ENCODE results near the gene IER5. TPM values are rescaled to one million over a fixed set of nuclear protein-coding genes. Genes with fewer than 3 reads are reported as not detected.

Gene IER5
- total RNA-seq, 2 experiments from 2014 or later, result 33.5 to 34.4 TPM

GRCh38 chr1:181121498-181121897, 33.0 kb downstream of the IER5 start:
- intact Hi-C loops (cut with micrococcal nuclease), result no loop called here
- Mint-ChIP-seq H3K36me3 (ENCODE audit: low read depth) (no peaks in the 10 kb centered on the region), H3K9me3 (no peaks in the 10 kb centered on the region), H3K27me3 (ENCODE audit: low read depth) (no peaks in the 10 kb centered on the region), H3K4me1 (ENCODE audit: low read depth) (peaks cover 6% of the 10 kb centered on the region), H3K4me3 (no peak overlapping the region), H3K27ac (no peak overlapping the region)
- DNase-seq, result no peak
- CTCF ChIA-PET, result interaction anchor here (0.6 kb wide), 1 partner anchor 536 kb away, joined by 3 read pairs; no protein-coding TSS in a partner anchor

GRCh38 chr1:181122222-181122621, 33.7 kb downstream of the IER5 start:
- intact Hi-C loops (cut with micrococcal nuclease), result no loop called here
- no peak for DNase-seq
- Mint-ChIP-seq H3K27me3 (ENCODE audit: low read depth) (no peaks in the 10 kb centered on the region), H3K9me3 (no peaks in the 10 kb centered on the region), H3K4me1 (ENCODE audit: low read depth) (peaks cover 6% of the 10 kb centered on the region), H3K4me3 (no peak overlapping the region), H3K36me3 (ENCODE audit: low read depth) (no peaks in the 10 kb centered on the region), H3K27ac (no peak overlapping the region)
- CTCF ChIA-PET, result interaction anchor here (1.2 kb wide), 1 partner anchor 20 kb away, joined by 3 read pairs; no protein-coding TSS in a partner anchor

GRCh38 chr1:181123173-181123572, 34.7 kb downstream of the IER5 start:
- Mint-ChIP-seq H3K9me3 (no peaks in the 10 kb centered on the region), H3K4me1 (ENCODE audit: low read depth) (peaks cover 10% of the 10 kb centered on the region), H3K27ac (no peak overlapping the region), H3K36me3 (ENCODE audit: low read depth) (no peaks in the 10 kb centered on the region), H3K4me3 (no peak overlapping the region), H3K27me3 (ENCODE audit: low read depth) (no peaks in the 10 kb centered on the region)
- no peak for DNase-seq
- CTCF ChIA-PET, result interaction anchor here (0.6 to 1.2 kb wide), 2 partner anchors 19 to 104 kb away, joined by 3 to 7 read pairs; no protein-coding TSS in a partner anchor
- intact Hi-C loops (cut with micrococcal nuclease), result no loop called here

GRCh38 chr1:181124291-181124751, 35.8 kb downstream of the IER5 start:
- no peak overlapping the region for H3K27ac Mint-ChIP-seq
- no peak for DNase-seq
- H3K27me3 Mint-ChIP-seq (ENCODE audit: low read depth), result no peaks in the 10 kb centered on the region
- intact Hi-C loops (cut with micrococcal nuclease), result no loop called here
- no peak overlapping the region for H3K4me3 Mint-ChIP-seq
- CTCF ChIA-PET, result no interaction called here
- no peaks in the 10 kb centered on the region for H3K36me3 Mint-ChIP-seq (ENCODE audit: low read depth)
- H3K9me3 Mint-ChIP-seq, result no peaks in the 10 kb centered on the region
- peaks cover 14% of the 10 kb centered on the region for H3K4me1 Mint-ChIP-seq (ENCODE audit: low read depth)

GRCh38 chr1:181126289-181126688, 37.8 kb downstream of the IER5 start:
- intact Hi-C loops (cut with micrococcal nuclease), result no loop called here
- H3K4me3 Mint-ChIP-seq, result no peak overlapping the region
- CTCF ChIA-PET, result interaction anchor here (4.3 kb wide), 1 partner anchor 16 kb away, joined by 24 read pairs; no protein-coding TSS in a partner anchor
- H3K4me1 Mint-ChIP-seq (ENCODE audit: low read depth), result peaks cover 19% of the 10 kb centered on the region
- no peaks in the 10 kb centered on the region for H3K36me3 Mint-ChIP-seq (ENCODE audit: low read depth)
- no peak overlapping the region for H3K27ac Mint-ChIP-seq
- H3K9me3 Mint-ChIP-seq, result no peaks in the 10 kb centered on the region
- peaks cover 6% of the 10 kb centered on the region for H3K27me3 Mint-ChIP-seq (ENCODE audit: low read depth)
- DNase-seq, result no peak

- intact Hi-C loops (cut with micrococcal nuclease), result no loop called here
- H3K9me3 Mint-ChIP-seq, result no peaks in the 10 kb centered on the region
- no peak for DNase-seq
- no peak overlapping the region for H3K27ac Mint-ChIP-seq
- no peak overlapping the region for H3K4me3 Mint-ChIP-seq
- H3K4me1 Mint-ChIP-seq (ENCODE audit: low read depth), result peaks cover 22% of the 10 kb centered on the region
- H3K36me3 Mint-ChIP-seq (ENCODE audit: low read depth), result no peaks in the 10 kb centered on the region
- CTCF ChIA-PET, result interaction anchor here (0.6 to 4.3 kb wide), 3 partner anchors 16 to 437 kb away, joined by 3 to 24 read pairs (median 7); no protein-coding TSS in a partner anchor
- H3K27me3 Mint-ChIP-seq (ENCODE audit: low read depth), result peaks cover 6% of the 10 kb centered on the region
These were observed 38.5 kb downstream of the IER5 start for GRCh38 chr1:181126871-181127587.

GRCh38 chr1:181127898-181128453, 39.5 kb downstream of the IER5 start:
- Mint-ChIP-seq H3K36me3 (ENCODE audit: low read depth) (no peaks in the 10 kb centered on the region), H3K9me3 (no peaks in the 10 kb centered on the region), H3K4me1 (ENCODE audit: low read depth) (peaks cover 22% of the 10 kb centered on the region), H3K27ac (no peak overlapping the region), H3K27me3 (ENCODE audit: low read depth) (peaks cover 6% of the 10 kb centered on the region), H3K4me3 (no peak overlapping the region)
- intact Hi-C loops (cut with micrococcal nuclease), result no loop called here
- CTCF ChIA-PET, result interaction anchor here (0.9 to 4.3 kb wide), 3 partner anchors 9 to 87 kb away, joined by 3 to 24 read pairs (median 5); no protein-coding TSS in a partner anchor
- DNase-seq, result no peak

GRCh38 chr1:181128592-181129497, 40.3 kb downstream of the IER5 start:
- Mint-ChIP-seq H3K36me3 (ENCODE audit: low read depth) (no peaks in the 10 kb centered on the region), H3K9me3 (no peaks in the 10 kb centered on the region), H3K27me3 (ENCODE audit: low read depth) (peaks cover 6% of the 10 kb centered on the region), H3K4me3 (no peak overlapping the region), H3K27ac (no peak overlapping the region), H3K4me1 (ENCODE audit: low read depth) (peaks cover 22% of the 10 kb centered on the region)
- no peak for DNase-seq
- CTCF ChIA-PET, result interaction anchor here (0.7 to 4.3 kb wide), 3 partner anchors 9 to 21 kb away, joined by 3 to 24 read pairs (median 5); no protein-coding TSS in a partner anchor
- intact Hi-C loops (cut with micrococcal nuclease), result no loop called here

GRCh38 chr1:181129771-181130606, 41.5 kb downstream of the IER5 start:
- Mint-ChIP-seq H3K4me1 (ENCODE audit: low read depth) (peaks cover 25% of the 10 kb centered on the region), H3K36me3 (ENCODE audit: low read depth) (no peaks in the 10 kb centered on the region), H3K4me3 (no peak overlapping the region), H3K27ac (no peak overlapping the region), H3K9me3 (no peaks in the 10 kb centered on the region), H3K27me3 (ENCODE audit: low read depth) (peaks cover 6% of the 10 kb centered on the region)
- DNase-seq, result no peak
- intact Hi-C loops (cut with micrococcal nuclease), result no loop called here
- CTCF ChIA-PET, result interaction anchor here (4.3 kb wide), 1 partner anchor 13 kb away, joined by 24 read pairs; no protein-coding TSS in a partner anchor

- peaks cover 34% of the 10 kb centered on the region for H3K4me1 Mint-ChIP-seq (ENCODE audit: low read depth)
These were observed 42.9 kb downstream of the IER5 start for GRCh38 chr1:181131255-181131941.

GRCh38 chr1:181133441-181133951, 45.0 kb downstream of the IER5 start:
- Mint-ChIP-seq H3K27ac (no peak overlapping the region), H3K4me3 (no peak overlapping the region), H3K4me1 (ENCODE audit: low read depth) (peaks cover 33% of the 10 kb centered on the region), H3K9me3 (no peaks in the 10 kb centered on the region), H3K27me3 (ENCODE audit: low read depth) (peaks cover 6% of the 10 kb centered on the region), H3K36me3 (ENCODE audit: low read depth) (no peaks in the 10 kb centered on the region)
- no peak for DNase-seq
- CTCF ChIA-PET, result interaction anchor here (0.7 to 1.7 kb wide), 2 partner anchors 35 kb away, joined by 3 to 9 read pairs; no protein-coding TSS in a partner anchor
- intact Hi-C loops (cut with micrococcal nuclease), result no loop called here

More at GRCh38 chr1:181131255-181131941, 42.9 kb downstream of the IER5 start:
- CTCF ChIA-PET, result interaction anchor here (0.6 to 1.9 kb wide), 2 partner anchors 10 to 56 kb away, joined by 3 to 7 read pairs; no protein-coding TSS in a partner anchor
- Mint-ChIP-seq H3K36me3 (ENCODE audit: low read depth) (no peaks in the 10 kb centered on the region), H3K9me3 (no peaks in the 10 kb centered on the region), H3K27ac (no peak overlapping the region), H3K4me3 (no peak overlapping the region), H3K27me3 (ENCODE audit: low read depth) (peaks cover 6% of the 10 kb centered on the region)
- intact Hi-C loops (cut with micrococcal nuclease), result no loop called here
- no peak for DNase-seq
